ENCODE results near the gene TAAR1.

GRCh38 chr6:132611616-132612015 lies 47.4 kb downstream of the TAAR1 start:
- no peak for TF ChIP-seq AFF4 (CRISPR knock-in tag; IDR thresholded peaks at IDR 0.05; ENCODE audit: borderline replicate concordance)
- TF ChIP-seq CREB1 (CRISPR knock-in tag; IDR thresholded peaks at IDR 0.05), result no peak
- TF ChIP-seq, protein P1, sequence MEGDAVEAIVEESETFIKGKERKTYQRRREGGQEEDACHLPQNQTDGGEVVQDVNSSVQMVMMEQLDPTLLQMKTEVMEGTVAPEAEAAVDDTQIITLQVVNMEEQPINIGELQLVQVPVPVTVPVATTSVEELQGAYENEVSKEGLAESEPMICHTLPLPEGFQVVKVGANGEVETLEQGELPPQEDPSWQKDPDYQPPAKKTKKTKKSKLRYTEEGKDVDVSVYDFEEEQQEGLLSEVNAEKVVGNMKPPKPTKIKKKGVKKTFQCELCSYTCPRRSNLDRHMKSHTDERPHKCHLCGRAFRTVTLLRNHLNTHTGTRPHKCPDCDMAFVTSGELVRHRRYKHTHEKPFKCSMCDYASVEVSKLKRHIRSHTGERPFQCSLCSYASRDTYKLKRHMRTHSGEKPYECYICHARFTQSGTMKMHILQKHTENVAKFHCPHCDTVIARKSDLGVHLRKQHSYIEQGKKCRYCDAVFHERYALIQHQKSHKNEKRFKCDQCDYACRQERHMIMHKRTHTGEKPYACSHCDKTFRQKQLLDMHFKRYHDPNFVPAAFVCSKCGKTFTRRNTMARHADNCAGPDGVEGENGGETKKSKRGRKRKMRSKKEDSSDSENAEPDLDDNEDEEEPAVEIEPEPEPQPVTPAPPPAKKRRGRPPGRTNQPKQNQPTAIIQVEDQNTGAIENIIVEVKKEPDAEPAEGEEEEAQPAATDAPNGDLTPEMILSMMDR (IDR thresholded peaks at IDR 0.05), result no peak
- TF ChIP-seq NFYB (CRISPR knock-in tag; conservative IDR thresholded peaks at IDR 0.05; ENCODE audit: low read depth), result no peak
- TF ChIP-seq, protein P2, sequence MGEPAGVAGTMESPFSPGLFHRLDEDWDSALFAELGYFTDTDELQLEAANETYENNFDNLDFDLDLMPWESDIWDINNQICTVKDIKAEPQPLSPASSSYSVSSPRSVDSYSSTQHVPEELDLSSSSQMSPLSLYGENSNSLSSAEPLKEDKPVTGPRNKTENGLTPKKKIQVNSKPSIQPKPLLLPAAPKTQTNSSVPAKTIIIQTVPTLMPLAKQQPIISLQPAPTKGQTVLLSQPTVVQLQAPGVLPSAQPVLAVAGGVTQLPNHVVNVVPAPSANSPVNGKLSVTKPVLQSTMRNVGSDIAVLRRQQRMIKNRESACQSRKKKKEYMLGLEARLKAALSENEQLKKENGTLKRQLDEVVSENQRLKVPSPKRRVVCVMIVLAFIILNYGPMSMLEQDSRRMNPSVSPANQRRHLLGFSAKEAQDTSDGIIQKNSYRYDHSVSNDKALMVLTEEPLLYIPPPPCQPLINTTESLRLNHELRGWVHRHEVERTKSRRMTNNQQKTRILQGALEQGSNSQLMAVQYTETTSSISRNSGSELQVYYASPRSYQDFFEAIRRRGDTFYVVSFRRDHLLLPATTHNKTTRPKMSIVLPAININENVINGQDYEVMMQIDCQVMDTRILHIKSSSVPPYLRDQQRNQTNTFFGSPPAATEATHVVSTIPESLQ (CRISPR knock-in tag; IDR thresholded peaks at IDR 0.05), result no peak
- no peak for TF ChIP-seq ZNF416 (CRISPR knock-in tag; IDR thresholded peaks at IDR 0.05)
- no peak for TF ChIP-seq USF2 (CRISPR knock-in tag; IDR thresholded peaks at IDR 0.05)
- TF ChIP-seq, protein P3, sequence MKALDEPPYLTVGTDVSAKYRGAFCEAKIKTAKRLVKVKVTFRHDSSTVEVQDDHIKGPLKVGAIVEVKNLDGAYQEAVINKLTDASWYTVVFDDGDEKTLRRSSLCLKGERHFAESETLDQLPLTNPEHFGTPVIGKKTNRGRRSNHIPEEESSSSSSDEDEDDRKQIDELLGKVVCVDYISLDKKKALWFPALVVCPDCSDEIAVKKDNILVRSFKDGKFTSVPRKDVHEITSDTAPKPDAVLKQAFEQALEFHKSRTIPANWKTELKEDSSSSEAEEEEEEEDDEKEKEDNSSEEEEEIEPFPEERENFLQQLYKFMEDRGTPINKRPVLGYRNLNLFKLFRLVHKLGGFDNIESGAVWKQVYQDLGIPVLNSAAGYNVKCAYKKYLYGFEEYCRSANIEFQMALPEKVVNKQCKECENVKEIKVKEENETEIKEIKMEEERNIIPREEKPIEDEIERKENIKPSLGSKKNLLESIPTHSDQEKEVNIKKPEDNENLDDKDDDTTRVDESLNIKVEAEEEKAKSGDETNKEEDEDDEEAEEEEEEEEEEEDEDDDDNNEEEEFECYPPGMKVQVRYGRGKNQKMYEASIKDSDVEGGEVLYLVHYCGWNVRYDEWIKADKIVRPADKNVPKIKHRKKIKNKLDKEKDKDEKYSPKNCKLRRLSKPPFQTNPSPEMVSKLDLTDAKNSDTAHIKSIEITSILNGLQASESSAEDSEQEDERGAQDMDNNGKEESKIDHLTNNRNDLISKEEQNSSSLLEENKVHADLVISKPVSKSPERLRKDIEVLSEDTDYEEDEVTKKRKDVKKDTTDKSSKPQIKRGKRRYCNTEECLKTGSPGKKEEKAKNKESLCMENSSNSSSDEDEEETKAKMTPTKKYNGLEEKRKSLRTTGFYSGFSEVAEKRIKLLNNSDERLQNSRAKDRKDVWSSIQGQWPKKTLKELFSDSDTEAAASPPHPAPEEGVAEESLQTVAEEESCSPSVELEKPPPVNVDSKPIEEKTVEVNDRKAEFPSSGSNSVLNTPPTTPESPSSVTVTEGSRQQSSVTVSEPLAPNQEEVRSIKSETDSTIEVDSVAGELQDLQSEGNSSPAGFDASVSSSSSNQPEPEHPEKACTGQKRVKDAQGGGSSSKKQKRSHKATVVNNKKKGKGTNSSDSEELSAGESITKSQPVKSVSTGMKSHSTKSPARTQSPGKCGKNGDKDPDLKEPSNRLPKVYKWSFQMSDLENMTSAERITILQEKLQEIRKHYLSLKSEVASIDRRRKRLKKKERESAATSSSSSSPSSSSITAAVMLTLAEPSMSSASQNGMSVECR (CRISPR knock-in tag; IDR thresholded peaks at IDR 0.05; ENCODE audit: borderline replicate concordance), result no peak
- TF ChIP-seq JUN (CRISPR knock-in tag; IDR thresholded peaks at IDR 0.05), result no peak
- TF ChIP-seq, protein P4, sequence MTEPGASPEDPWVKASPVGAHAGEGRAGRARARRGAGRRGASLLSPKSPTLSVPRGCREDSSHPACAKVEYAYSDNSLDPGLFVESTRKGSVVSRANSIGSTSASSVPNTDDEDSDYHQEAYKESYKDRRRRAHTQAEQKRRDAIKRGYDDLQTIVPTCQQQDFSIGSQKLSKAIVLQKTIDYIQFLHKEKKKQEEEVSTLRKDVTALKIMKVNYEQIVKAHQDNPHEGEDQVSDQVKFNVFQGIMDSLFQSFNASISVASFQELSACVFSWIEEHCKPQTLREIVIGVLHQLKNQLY (CRISPR knock-in tag; IDR thresholded peaks at IDR 0.05), result no peak
- TF ChIP-seq GTF2I (CRISPR knock-in tag; conservative IDR thresholded peaks at IDR 0.05), result no peak
- TF ChIP-seq MAX (CRISPR knock-in tag; IDR thresholded peaks at IDR 0.05), result no peak
- no peak for TF ChIP-seq MYBL2 (CRISPR knock-in tag; IDR thresholded peaks at IDR 0.05)

Data from WTC11 (cell line).